Measurements from ENCODE around the gene CYP46A1.
"Not testable (repeated sequence)": the region's sequence is repeated elsewhere in the genome, so short reads cannot be mapped to it uniquely, and the experiment has no call there.

The CYP46A1 gene

GRCh38 chr14:99658218-99658845 is 25.8 kb upstream of the CYP46A1 start:
- no peak for DNase-seq

GRCh38 chr14:99659333-99659741 is 24.8 kb upstream of the CYP46A1 start:
- DNase-seq = no peak

DNA sequence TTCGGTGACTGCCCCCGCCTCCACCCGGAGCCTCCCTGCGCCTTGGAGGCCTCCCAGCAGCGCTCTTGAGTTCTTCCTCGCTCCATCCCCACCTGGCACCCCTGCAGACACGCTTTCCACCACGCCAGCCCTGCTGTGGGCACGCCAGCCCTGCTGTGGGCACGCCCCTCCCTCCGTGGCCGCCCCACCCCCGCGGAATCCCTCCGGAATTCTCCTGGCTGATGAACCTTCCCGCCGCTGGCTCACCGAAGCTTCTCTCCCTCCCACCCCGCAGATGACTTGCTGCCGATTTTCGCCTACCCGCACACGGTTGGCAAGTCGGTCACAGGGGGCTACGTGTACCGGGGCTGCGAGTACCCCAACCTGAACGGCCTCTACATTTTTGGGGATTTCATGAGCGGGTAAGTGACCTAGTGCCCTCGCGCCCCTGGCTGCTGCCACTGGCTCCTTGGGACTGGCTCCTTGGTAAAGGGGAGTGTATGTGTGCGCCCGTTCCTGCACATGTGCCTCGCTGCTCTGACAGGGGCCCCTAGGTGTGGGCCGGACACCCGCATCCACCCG is 24.0 kb upstream of the CYP46A1 start:
- DNase-seq = no peak

DNA sequence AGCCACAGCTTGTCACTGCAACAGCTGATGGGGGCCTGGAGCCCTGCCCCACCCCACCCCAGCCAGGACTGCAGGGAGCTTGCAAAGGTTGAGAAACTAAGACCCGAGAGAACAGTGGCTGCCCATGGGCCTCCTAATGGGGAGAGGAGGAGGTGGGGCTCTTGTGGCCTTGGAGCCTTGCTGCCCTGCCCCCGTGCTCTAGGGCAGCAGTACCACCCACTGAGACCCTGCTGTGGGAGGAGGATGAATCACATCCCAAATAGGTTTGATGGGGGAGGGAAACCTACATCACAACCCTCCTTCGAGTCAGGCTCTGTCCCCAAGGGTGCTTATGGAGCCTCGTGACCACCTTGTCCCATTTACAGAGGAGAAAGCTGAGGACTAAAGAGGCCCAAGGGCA is 23.3 kb upstream of the CYP46A1 start:
- no peak for DNase-seq

GRCh38 chr14:99661206-99661605 is 22.9 kb upstream of the CYP46A1 start:
- not testable (repeated sequence) for DNase-seq

GRCh38 chr14:99662846-99663245 is 21.3 kb upstream of the CYP46A1 start:
- no peak for DNase-seq

DNA sequence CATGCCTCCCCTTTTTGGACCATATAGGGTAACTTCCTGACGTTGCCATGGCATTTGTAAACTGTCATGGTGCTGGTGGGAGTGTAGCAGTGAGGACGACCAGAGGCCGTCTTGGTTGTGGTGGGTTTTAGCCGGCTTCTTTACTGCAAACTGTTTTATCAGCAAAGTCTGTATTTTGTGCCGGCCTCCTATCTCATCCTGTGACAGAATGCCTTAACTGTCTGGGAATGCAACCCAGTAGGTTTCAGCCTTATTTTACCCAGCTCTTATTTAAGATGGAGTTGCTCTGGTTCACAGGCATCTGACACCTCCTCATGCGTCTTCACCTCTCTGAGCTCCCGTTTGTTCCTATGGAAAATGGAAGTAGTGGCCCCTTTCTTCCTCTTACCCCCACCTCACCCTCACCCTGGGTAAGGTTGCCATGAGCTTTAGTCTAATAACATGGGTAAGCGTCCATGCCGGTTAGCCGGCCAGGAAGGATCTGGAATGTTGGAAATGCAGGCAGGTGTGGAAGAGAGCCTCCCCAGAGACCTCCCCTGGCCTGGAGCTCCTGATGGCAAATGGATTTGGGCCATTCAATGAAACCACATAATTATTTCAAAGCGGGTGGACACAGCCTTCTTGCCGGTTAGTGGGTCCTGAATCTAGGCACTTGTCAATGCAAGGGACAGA is 20.6 kb upstream of the CYP46A1 start:
- DNase-seq = no peak

- no peak for DNase-seq
Observed at GRCh38 chr14:99664058-99664936, 19.8 kb upstream of the CYP46A1 start.

DNA sequence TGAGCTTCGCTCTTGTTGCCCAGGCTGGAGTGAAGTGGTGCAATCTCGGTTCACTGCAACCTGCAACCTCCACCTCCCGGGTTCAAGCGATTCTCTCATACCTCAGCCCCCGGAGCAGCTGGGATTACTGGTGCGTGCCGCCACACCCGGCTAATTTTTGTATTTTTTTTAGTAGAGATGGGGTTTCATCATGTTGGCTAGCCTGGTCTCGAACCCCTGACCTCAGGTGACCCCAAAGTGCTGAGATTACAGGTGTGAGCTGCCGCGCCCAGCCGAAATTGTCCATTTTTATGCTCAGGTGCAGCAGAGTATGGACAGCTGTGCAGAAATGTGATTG is 19.2 kb upstream of the CYP46A1 start:
- DNase-seq = no peak

- no peak for DNase-seq
Observed at GRCh38 chr14:99666533-99666932, 17.6 kb upstream of the CYP46A1 start.

- DNase-seq = no peak
Observed at GRCh38 chr14:99667045-99667444, 17.1 kb upstream of the CYP46A1 start.

DNA sequence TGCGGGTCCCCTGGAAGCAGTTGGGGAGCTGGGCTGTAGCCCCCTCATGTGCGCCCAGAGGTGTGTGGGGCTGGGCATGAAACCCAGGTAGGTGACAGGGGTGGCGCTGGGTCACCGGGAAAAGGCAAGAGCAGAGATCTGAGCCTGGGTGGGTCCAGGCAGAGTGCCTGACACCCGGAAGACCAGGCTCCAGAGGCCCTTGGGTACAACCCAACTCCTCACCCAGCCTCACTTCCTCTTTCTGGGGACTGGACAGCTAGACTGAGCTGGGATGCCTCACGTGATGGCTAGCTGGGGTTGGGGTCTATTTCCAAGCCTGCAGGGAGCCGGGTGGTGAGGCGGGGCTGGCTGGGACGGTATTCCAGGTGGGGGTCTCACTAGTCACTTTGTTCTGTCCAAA is 16.3 kb upstream of the CYP46A1 start:
- no peak for DNase-seq

DNA sequence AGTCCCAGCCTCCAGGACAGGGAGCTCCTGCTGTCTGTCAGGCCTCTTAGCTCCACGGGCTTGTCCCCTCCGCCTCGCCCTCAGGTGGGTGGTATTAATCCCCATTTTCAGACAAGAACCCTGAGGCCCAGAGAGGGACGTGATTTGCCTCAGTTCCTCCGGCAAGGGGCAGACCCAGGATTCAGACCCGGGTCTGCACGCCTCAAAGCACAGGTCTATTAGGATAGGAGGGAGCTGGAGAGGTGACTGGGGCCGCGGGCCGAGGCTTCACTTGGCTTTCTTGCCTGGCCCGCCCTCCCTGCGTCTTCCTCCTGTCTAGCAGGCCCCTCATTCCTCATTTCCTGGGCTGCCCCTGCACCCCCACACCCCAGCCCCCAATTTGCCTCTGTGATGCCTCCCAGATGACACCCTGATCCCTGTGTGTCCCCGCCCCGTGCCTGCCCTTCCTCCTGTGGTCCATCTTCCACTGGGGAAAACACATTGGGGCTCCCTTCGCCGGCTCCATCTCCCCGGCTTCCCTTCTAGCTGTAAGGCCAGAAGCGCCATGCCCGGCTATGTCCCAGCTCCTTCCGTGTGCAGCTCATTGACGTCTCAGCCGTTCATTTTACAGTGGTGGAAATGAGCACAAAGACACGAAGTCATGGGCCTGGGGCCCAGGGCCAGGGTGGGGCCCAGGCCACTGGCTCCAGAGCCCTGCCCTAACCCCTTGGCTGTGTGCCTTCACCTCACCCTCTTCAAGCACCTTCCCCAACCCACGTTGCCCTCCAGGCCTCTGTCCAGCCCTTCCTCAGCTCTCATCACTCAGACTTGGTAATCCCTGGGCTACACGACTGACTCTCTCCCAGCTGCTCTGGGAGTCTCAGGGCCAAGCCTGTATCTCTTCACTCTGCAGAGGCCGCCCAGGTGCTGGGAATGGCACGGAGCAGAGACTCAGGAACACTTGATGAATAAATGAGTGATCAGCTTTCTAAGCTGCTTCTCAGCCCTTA is 15.5 kb upstream of the CYP46A1 start:
- no peak for DNase-seq

DNA sequence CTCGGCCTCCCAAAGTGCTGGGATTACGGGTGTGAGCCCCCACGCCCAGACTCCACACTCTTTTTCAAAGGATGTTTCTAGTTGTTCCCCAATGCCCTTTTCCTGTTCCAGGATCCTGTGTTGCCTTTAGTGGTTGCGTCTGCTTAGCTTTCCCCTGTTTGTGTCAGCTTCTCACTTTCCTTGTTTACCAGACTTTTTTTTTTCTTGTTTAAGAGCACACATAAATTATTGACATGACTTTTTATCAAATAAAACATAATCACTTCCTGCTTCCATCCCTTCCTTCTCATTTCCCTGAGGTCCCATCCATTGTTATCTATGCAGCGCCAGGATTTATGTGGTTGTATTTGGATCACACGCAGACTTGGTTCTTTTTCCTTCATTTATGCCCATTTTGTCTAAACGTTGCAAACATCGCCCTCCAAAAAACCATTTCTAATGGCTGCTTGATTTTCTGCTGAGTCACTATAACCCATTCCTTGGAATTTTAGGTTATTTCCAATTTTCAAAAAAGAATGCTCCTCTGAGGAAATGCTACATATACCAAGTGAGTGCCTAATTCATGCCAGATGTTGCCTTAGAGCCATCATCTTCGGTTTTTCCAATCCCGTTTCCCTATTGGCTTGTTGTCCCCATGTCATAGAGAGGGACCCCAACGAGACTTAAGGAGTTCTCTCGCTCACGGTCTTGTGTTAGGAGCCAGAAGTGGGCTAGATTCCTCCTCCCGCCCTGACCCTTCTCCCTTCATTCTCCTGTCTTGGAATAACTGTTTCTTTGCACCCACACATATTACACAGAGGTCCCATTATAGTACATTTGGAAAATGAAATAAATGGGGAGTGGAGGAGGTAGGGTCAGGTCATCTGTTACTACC is 13.5 kb upstream of the CYP46A1 start:
- DNase-seq = no peak

DNA sequence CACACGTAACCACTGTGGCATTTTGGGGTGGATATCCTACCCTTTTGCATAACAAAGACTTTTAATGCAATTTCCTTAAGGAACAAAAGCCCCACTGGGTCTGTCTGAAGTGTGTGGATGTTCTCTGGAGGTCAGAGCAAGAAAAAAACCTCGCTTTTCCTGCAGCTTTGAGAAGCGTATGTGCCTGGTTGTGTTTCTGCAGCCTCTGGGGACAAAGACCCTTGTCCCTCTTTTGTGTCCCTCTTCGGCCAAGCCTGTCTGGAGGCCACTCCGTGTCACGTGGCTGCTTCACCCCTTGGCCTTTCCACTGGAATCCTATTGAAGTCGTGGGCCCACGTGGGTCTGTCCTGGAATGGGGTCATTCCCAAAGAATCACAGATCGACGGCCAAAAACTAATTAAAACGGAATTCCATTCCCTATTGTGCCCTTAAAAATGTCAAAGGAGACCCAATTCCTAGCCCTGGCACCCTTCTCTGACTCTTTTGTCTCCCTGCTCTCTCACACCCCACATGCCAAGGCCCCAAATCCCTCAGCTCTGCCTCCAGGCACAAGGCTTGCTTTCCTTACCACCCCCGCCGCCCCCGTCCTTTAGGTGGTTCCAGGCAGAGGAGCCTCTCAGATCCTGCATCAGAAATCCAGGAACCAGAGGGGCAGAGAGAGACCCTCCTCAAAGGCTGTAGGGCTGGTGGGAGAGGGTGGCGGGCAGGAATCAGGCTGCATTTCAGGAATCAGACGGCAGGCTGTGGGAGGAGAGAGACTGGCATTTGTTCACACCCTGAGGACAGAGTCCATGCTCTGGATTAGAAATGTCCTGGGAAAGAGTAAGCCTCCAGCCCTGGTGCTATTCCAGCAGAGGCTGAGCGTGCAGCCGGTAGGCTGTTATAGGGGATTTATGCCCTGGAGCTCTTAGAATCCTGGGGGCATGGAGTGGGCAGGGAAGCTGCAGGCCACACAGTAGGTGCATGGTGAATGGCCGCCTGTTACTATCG is 12.6 kb upstream of the CYP46A1 start:
- no peak for DNase-seq

- DNase-seq = no peak
Observed at GRCh38 chr14:99672506-99673304, 11.4 kb upstream of the CYP46A1 start.

GRCh38 chr14:99673305-99674063 is 10.6 kb upstream of the CYP46A1 start:
- no peak for DNase-seq

DNA sequence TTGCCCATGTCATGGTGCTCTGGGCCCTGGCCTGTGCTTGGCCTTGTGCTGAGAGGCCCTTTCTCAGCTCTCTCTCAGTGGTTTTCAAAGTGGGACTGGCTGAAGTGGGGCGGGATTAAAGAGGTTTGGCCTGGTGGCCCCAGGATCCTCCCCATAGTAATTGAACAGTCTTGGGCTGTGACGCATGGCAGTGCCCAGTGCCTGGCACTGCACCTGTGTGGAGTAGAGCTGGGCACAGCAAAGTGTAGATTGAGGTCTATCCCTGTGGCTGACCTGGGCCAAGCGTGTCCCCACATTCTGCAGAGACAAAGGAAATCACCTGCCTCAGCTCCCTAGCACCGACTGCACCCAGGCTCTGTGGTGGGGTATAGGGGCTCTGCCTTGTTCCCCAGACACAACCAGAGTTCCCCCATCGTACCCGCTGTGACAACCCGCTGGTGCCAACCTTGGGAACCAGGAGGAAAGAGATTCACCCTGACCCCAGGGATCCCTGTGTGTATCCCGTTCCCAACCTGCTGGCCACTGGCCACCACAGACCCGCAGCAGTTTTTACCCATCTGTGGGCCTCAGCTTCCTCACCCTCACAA is 9.9 kb upstream of the CYP46A1 start:
- DNase-seq = no peak

All from activated CD4-positive, alpha-beta T cell treated with anti-CD3 and anti-CD28 coated beads for 1 hour (primary cell).